ENCODE results near the gene WDFY3.

GRCh38 chr4:84699001-84699671 is 267.4 kb downstream of the WDFY3 start:
- TF ChIP-seq EZH2phosphoT487 (IDR thresholded peaks at IDR 0.05; ENCODE audit: borderline replicate concordance, low read depth) (no peak), ELF1 (IDR thresholded peaks at IDR 0.05) (no peak), RFX5 (IDR thresholded peaks at IDR 0.05; ENCODE audit: low read length) (no peak), POLR2AphosphoS5 (IDR thresholded peaks at IDR 0.05; ENCODE audit: low read depth, low read length) (no peak), TAF1 (IDR thresholded peaks at IDR 0.05; ENCODE audit: borderline replicate concordance, low read depth, low read length) (no peak), CTCF (IDR thresholded peaks at IDR 0.05) (no peak), MXI1 (IDR thresholded peaks at IDR 0.05; ENCODE audit: low read depth, low read length) (no peak)

Measured in SK-N-SH (cell line).